Nephron (organoid): ENCODE data around the gene VIPR2.
A peak's percentile ranks its signal among the peaks of the same experiment; 100 is the strongest.

Source experiments
- H3K27ac Mint-ChIP-seq, 3 experiments: 2 replicates each; pipeline ENCODE4 v1.8.0; 2020; ENCODE audit warnings: mixed read lengths in 3 of 3, mild to moderate bottlenecking in 2 of 3, moderate library complexity in 1 of 3
- H3K27me3 Mint-ChIP-seq: 2 replicates; pipeline ENCODE4 v1.8.0; 2021; ENCODE audit warnings: low read depth, mild to moderate bottlenecking, moderate library complexity, mixed read lengths
- H3K36me3 Mint-ChIP-seq: 2 replicates; pipeline ENCODE4 v1.8.0; 2020; ENCODE audit warnings: low read depth, mixed read lengths
- H3K4me1 Mint-ChIP-seq: 2 replicates; pipeline ENCODE4 v1.8.0; 2020; ENCODE audit warnings: mixed read lengths
- H3K4me3 Mint-ChIP-seq, 3 experiments: 2 replicates each; pipeline ENCODE4 v1.8.0; 2020; ENCODE audit warnings: mild to moderate bottlenecking in 3 of 3, mixed read lengths in 3 of 3, moderate library complexity in 2 of 3
- H3K9me3 Mint-ChIP-seq: 2 replicates; pipeline ENCODE4 v1.8.0; 2020; ENCODE audit warnings: mixed read lengths
- CTCF ChIP-seq, 3 experiments: fragments of 200-600 bp; sonication (generic); IDR thresholded peaks; one replicate each; pipeline ENCODE4 v1.5.0; 2021; ENCODE audit warnings: antibody characterized with exemption in 3 of 3; ENCODE audit not compliant: unreplicated experiment in 3 of 3

The VIPR2 gene

GRCh38 chr7:159075563-159076238 lies 69.0 kb downstream of the VIPR2 start:
- Mint-ChIP-seq H3K27ac (no peak overlapping the region), H3K9me3 (no peaks in the 10 kb centered on the region), H3K36me3 (no peaks in the 10 kb centered on the region), H3K27me3 (peaks cover 33% of the 10 kb centered on the region), H3K4me3 (no peak overlapping the region), H3K4me1 (peaks cover 8% of the 10 kb centered on the region)
- no peak for TF ChIP-seq CTCF (IDR thresholded peaks at IDR 0.05; ENCODE audit: unreplicated experiment in 3 of 3)

- peaks cover 50% of the 10 kb centered on the region for H3K4me1 Mint-ChIP-seq
- peaks cover 42% of the 10 kb centered on the region for H3K27me3 Mint-ChIP-seq
- H3K4me3 Mint-ChIP-seq, result no peak overlapping the region
- H3K27ac Mint-ChIP-seq, result no peak overlapping the region
- no peak for TF ChIP-seq CTCF (IDR thresholded peaks at IDR 0.05; ENCODE audit: unreplicated experiment in 3 of 3)
- no peaks in the 10 kb centered on the region for H3K36me3 Mint-ChIP-seq
- H3K9me3 Mint-ChIP-seq, result no peaks in the 10 kb centered on the region
Measured at GRCh38 chr7:159071260-159071659, 73.4 kb downstream of the VIPR2 start.

GRCh38 chr7:159070431-159071148 lies 74.1 kb downstream of the VIPR2 start:
- Mint-ChIP-seq H3K36me3 (no peaks in the 10 kb centered on the region), H3K4me3 (peak overlapping the region; percentile 3 to 37 (median 33)), H3K27ac (peak overlapping the region; percentile 54 to 75 (median 75)), H3K4me1 (peaks cover 45% of the 10 kb centered on the region), H3K27me3 (peaks cover 38% of the 10 kb centered on the region), H3K9me3 (no peaks in the 10 kb centered on the region)
- no peak for TF ChIP-seq CTCF (IDR thresholded peaks at IDR 0.05; ENCODE audit: unreplicated experiment in 3 of 3)

GRCh38 chr7:159068893-159069448 lies 75.7 kb downstream of the VIPR2 start:
- TF ChIP-seq CTCF (IDR thresholded peaks at IDR 0.05; ENCODE audit: unreplicated experiment in 3 of 3), result no peak
- peak overlapping the region; percentile 27 to 58 (median 54) for H3K27ac Mint-ChIP-seq
- H3K27me3 Mint-ChIP-seq, result peaks cover 31% of the 10 kb centered on the region
- no peaks in the 10 kb centered on the region for H3K9me3 Mint-ChIP-seq
- H3K4me3 Mint-ChIP-seq, result peak overlapping the region in 1 of 3 experiments; percentile 45
- no peaks in the 10 kb centered on the region for H3K36me3 Mint-ChIP-seq
- H3K4me1 Mint-ChIP-seq, result peaks cover 45% of the 10 kb centered on the region

- no peaks in the 10 kb centered on the region for H3K9me3 Mint-ChIP-seq
- no peaks in the 10 kb centered on the region for H3K36me3 Mint-ChIP-seq
- H3K4me1 Mint-ChIP-seq, result peaks cover 45% of the 10 kb centered on the region
- H3K4me3 Mint-ChIP-seq, result peak overlapping the region in 1 of 3 experiments; percentile 45
- no peak for TF ChIP-seq CTCF (IDR thresholded peaks at IDR 0.05; ENCODE audit: unreplicated experiment in 3 of 3)
- peaks cover 29% of the 10 kb centered on the region for H3K27me3 Mint-ChIP-seq
- H3K27ac Mint-ChIP-seq, result peak overlapping the region; percentile 27 to 58 (median 47)
Measured at GRCh38 chr7:159068488-159068811, 76.2 kb downstream of the VIPR2 start.
